HFFc6 (cell line): ENCODE results near the gene CASP12. TPM values are rescaled to one million over a fixed set of nuclear protein-coding genes. Genes with fewer than 3 reads are reported as not detected.

Experiments
- DNase-seq: peaks from one replicate; pipeline ENCODE4 v3.0.0-alpha.2; 2018
- H3K27ac Mint-ChIP-seq: 2 replicates; pipeline ENCODE4 v1.8.0; 2020; ENCODE audit warnings: mild to moderate bottlenecking, mixed read lengths
- H3K27me3 Mint-ChIP-seq: 2 replicates; pipeline ENCODE4 v1.8.0; 2021; ENCODE audit warnings: mild to moderate bottlenecking, moderate library complexity, mixed read lengths; ENCODE audit not compliant: insufficient read depth
- H3K36me3 Mint-ChIP-seq: 2 replicates; pipeline ENCODE4 v1.8.0; 2021; ENCODE audit warnings: low read depth, mixed read lengths
- H3K4me1 Mint-ChIP-seq: 2 replicates; pipeline ENCODE4 v1.8.0; 2020; ENCODE audit warnings: low read depth, mixed read lengths
- H3K4me3 Mint-ChIP-seq: 2 replicates; pipeline ENCODE4 v1.8.0; 2020; ENCODE audit warnings: mild to moderate bottlenecking, moderate library complexity, mixed read lengths
- H3K9me3 Mint-ChIP-seq: 2 replicates; pipeline ENCODE4 v1.8.0; 2020; ENCODE audit warnings: mild to moderate bottlenecking, mixed read lengths
- total RNA-seq, 6 experiments: library from RNA; stranded (reverse); fragmentation: NEBNext Ultra II Directional; extraction: Animal tissue kit (Norgen Biotek cat#: 25700); gene quantifications; 2 replicates in 1 of 6; 3 replicates in 5 of 6; pipeline ENCODE4 v1.2.3, GENCODE V29; 2021
- TF ChIP-seq, protein P1 (sequence below): fragments of 200-600 bp; sonication (generic); IDR thresholded peaks from 2 replicates; pipeline ENCODE4 v1.5.0; 2021; ENCODE audit warnings: antibody characterized with exemption, mild to moderate bottlenecking

Gene CASP12
- total RNA-seq, 6 experiments from 2014 or later, result not detected

DNA sequence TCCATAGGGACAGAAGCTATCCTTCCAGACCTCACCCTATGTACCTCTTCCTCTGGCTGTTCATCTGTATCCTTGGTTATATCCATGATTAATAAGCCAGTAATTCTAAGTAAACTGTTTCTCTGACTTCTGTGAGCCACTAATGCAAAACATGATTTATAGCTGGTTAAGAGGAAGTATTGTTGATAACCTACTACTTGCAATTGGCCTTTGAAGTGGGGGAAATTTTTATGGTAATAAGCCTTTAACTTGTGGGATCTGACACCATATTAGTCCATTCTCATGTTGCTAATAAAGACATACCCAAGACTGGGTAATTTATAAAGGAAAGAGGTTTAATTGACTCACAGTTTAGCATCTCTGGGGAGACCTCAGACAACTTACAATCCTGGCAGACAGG is 21.9 kb downstream of the CASP12 start:
- Mint-ChIP-seq H3K9me3 (no peaks in the 10 kb centered on the region), H3K36me3 (no peaks in the 10 kb centered on the region), H3K4me1 (no peaks in the 10 kb centered on the region), H3K27ac (no peak overlapping the region), H3K27me3 (no peaks in the 10 kb centered on the region; the same call in 1 of the 2 replicates), H3K4me3 (no peak overlapping the region)
- TF ChIP-seq, protein P1, sequence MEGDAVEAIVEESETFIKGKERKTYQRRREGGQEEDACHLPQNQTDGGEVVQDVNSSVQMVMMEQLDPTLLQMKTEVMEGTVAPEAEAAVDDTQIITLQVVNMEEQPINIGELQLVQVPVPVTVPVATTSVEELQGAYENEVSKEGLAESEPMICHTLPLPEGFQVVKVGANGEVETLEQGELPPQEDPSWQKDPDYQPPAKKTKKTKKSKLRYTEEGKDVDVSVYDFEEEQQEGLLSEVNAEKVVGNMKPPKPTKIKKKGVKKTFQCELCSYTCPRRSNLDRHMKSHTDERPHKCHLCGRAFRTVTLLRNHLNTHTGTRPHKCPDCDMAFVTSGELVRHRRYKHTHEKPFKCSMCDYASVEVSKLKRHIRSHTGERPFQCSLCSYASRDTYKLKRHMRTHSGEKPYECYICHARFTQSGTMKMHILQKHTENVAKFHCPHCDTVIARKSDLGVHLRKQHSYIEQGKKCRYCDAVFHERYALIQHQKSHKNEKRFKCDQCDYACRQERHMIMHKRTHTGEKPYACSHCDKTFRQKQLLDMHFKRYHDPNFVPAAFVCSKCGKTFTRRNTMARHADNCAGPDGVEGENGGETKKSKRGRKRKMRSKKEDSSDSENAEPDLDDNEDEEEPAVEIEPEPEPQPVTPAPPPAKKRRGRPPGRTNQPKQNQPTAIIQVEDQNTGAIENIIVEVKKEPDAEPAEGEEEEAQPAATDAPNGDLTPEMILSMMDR, result no peak
- DNase-seq, result no peak

DNA sequence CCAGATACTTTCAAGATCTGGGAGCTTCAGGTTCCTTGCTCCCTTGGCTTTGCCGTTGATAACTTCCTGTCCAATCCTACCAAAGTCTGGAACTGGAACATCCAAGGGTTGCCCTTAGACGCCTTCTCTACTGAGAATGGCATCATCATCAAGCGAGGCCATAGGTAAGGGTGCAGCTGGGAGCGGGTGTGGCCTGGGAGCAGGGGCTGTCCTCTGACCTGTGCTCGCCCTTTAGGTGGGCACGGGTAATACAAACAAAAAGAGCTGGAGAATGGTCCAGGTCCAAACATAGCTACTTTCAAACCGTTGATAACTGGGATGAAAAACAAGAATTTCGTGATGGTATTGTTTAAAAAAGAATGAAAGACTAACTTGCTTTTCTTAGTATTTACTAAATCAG is 25.0 kb downstream of the CASP12 start:
- H3K36me3 Mint-ChIP-seq, result no peaks in the 10 kb centered on the region
- H3K9me3 Mint-ChIP-seq, result no peaks in the 10 kb centered on the region; the same call in 1 of the 2 replicates
- TF ChIP-seq, protein P1, result peak; percentile 26; the same call in 1 of the 2 replicates
- DNase-seq, result no peak
- peaks cover 6% of the 10 kb centered on the region; the same call in 1 of the 2 replicates for H3K4me1 Mint-ChIP-seq
- H3K27me3 Mint-ChIP-seq, result no peaks in the 10 kb centered on the region; the same call in 1 of the 2 replicates
- H3K4me3 Mint-ChIP-seq, result no peak overlapping the region
- no peak overlapping the region for H3K27ac Mint-ChIP-seq

DNA sequence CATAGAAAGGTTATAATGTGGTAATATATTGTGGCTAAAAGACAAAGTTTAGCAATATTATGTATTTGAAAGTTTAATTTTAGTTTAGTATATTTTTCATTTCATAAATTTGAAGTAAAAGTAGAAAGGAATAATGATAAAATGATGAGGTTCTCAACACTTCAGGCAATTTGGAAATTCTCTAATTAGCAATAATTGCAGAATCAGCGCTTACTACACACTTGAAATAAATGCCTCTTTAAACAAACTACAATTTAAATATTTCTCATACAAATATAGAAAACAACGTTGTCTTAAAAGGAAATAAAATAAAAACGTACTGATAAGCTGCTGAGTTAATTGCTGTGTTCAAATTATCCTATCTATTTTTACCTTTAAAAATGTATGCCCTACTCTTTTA is 25.9 kb downstream of the CASP12 start:
- H3K4me1 Mint-ChIP-seq, result peaks cover 6% of the 10 kb centered on the region; the same call in 1 of the 2 replicates
- no peaks in the 10 kb centered on the region for H3K36me3 Mint-ChIP-seq
- no peak overlapping the region for H3K4me3 Mint-ChIP-seq
- H3K27ac Mint-ChIP-seq, result no peak overlapping the region
- no peaks in the 10 kb centered on the region; the same call in 1 of the 2 replicates for H3K9me3 Mint-ChIP-seq
- TF ChIP-seq, protein P1, result no peak
- DNase-seq, result no peak
- no peaks in the 10 kb centered on the region; the same call in 1 of the 2 replicates for H3K27me3 Mint-ChIP-seq

DNA sequence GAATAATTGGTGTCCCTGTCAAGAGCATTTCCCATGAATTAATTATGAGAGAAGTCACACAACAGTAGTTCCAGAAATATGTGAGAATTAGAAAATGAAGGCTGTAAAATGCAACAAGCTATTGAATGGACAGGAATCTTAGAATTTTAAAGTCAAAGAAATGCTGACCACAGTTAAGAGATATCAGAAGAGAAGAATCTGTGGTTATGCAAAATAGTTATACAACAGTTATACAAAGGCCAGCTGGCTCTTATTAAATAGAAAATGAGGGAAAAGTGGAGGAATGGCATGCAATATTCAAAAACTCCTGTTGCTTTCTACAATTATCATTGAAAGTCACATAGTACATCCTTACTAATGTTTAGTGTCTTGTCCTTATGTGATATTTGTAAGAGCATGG is 27.4 kb downstream of the CASP12 start:
- Mint-ChIP-seq H3K27me3 (no peaks in the 10 kb centered on the region; the same call in 1 of the 2 replicates), H3K36me3 (no peaks in the 10 kb centered on the region), H3K27ac (no peak overlapping the region), H3K4me1 (peaks cover 6% of the 10 kb centered on the region; the same call in 1 of the 2 replicates), H3K9me3 (no peaks in the 10 kb centered on the region; the same call in 1 of the 2 replicates), H3K4me3 (no peak overlapping the region)
- TF ChIP-seq, protein P1, result no peak
- DNase-seq, result no peak

DNA sequence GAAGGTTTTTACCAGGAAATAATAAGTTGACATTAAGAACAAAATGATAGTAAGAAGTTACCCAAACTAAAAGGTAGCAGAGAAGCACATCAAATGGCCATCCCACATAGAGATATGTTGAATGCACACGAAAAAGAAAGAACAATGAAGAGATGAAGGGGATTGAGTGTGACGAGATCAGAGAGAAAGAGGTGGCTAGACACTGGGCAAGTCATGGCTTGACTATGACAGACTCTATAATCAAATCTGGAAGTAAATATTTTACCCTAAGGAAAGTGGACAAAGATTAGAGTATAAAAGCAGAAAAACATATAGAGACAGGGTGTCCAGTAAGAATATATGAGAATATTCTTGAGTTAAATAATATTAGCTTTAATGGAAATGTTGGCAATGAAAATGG is 31.4 kb downstream of the CASP12 start:
- H3K27ac Mint-ChIP-seq, result no peak overlapping the region
- no peak for DNase-seq
- peaks cover 6% of the 10 kb centered on the region; the same call in 1 of the 2 replicates for H3K4me1 Mint-ChIP-seq
- H3K27me3 Mint-ChIP-seq, result no peaks in the 10 kb centered on the region
- H3K4me3 Mint-ChIP-seq, result no peak overlapping the region
- TF ChIP-seq, protein P1, result no peak
- peaks cover 5% of the 10 kb centered on the region for H3K9me3 Mint-ChIP-seq
- H3K36me3 Mint-ChIP-seq, result peaks cover 11% of the 10 kb centered on the region; the same call in 1 of the 2 replicates
